ENCODE data around the gene C4orf36.

C4orf36 gene

DNA sequence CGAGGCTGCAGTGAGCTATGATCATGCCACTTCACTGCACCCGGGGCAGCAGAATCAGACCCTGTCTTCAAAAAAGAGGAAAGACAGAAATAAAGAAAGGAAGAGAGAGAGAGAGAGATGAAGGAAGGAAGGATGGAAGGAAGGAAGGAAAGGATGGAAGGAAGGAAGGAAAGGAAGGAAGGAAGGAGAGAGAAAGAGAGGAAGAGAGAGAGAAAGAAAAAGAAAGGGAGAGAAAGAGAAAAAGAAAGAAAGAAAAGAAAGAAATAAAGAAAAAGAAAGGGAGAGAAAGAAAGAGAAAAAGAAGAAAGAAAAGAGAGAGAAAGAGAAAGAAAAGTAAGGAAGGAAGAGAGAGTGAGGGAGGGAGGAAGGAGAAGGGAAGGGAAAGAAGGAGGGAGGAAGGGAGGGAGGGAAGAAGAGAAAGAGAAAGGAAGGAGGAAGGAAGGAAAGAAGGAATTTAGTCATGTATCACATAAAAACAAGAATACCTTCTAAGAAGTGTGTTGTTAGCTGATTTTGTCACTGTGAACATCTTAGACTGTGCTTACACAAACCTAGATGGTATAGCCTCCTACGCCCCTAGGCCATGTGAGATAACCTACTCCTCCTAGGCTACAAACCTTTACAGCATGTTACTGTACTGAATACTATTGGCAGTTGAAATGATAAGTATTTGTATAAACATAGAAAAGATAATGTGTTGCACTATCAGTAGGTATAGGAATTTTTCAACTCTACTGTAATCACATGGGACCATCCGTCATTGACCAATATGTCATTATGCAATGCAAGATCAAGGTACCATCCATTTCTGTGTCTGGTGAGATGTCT is 25.2 kb upstream of the C4orf36 start:
- no peak for DNase-seq (ENCODE audit: low spot score)
- no peak for TF ChIP-seq CTCF (IDR thresholded peaks at IDR 0.05; ENCODE audit: extremely low read depth, insufficient read depth, missing control alignments)
- in situ Hi-C loops (cut with MboI; ENCODE audit: low pct_unique_long_range_greater_than_20kb, low sequenced_read_pairs, unreplicated experiment): loop anchor here (25.0 kb wide), 1 partner anchor 320 kb away; no protein-coding TSS in a partner anchor

- DNase-seq (ENCODE audit: low spot score): no peak
- in situ Hi-C loops (cut with MboI; ENCODE audit: low pct_unique_long_range_greater_than_20kb, low sequenced_read_pairs, unreplicated experiment): loop anchor here (25.0 kb wide), 1 partner anchor 321 kb away; no protein-coding TSS in a partner anchor
- no peak for TF ChIP-seq CTCF (IDR thresholded peaks at IDR 0.05; ENCODE audit: extremely low read depth, insufficient read depth, missing control alignments)
These were observed 24.2 kb upstream of the C4orf36 start for GRCh38 chr4:86916392-86916791.

GRCh38 chr4:86910820-86911684 is 18.8 kb upstream of the C4orf36 start:
- no peak for TF ChIP-seq CTCF (IDR thresholded peaks at IDR 0.05; ENCODE audit: extremely low read depth, insufficient read depth, missing control alignments)
- in situ Hi-C loops (cut with MboI; ENCODE audit: low pct_unique_long_range_greater_than_20kb, low sequenced_read_pairs, unreplicated experiment): loop anchor here (25.0 kb wide), 1 partner anchor 326 kb away; no protein-coding TSS in a partner anchor
- no peak for DNase-seq (ENCODE audit: low spot score)

GRCh38 chr4:86910369-86910768 is 18.1 kb upstream of the C4orf36 start:
- in situ Hi-C loops (cut with MboI; ENCODE audit: low pct_unique_long_range_greater_than_20kb, low sequenced_read_pairs, unreplicated experiment): loop anchor here (25.0 kb wide), 1 partner anchor 327 kb away; no protein-coding TSS in a partner anchor
- TF ChIP-seq CTCF (IDR thresholded peaks at IDR 0.05; ENCODE audit: extremely low read depth, insufficient read depth, missing control alignments): no peak
- no peak for DNase-seq (ENCODE audit: low spot score)

GRCh38 chr4:86909546-86910295 is 17.5 kb upstream of the C4orf36 start:
- in situ Hi-C loops (cut with MboI; ENCODE audit: low pct_unique_long_range_greater_than_20kb, low sequenced_read_pairs, unreplicated experiment): loop anchor here (25.0 kb wide), 1 partner anchor 328 kb away; no protein-coding TSS in a partner anchor
- TF ChIP-seq CTCF (IDR thresholded peaks at IDR 0.05; ENCODE audit: extremely low read depth, insufficient read depth, missing control alignments): no peak
- DNase-seq (ENCODE audit: low spot score): no peak

DNA sequence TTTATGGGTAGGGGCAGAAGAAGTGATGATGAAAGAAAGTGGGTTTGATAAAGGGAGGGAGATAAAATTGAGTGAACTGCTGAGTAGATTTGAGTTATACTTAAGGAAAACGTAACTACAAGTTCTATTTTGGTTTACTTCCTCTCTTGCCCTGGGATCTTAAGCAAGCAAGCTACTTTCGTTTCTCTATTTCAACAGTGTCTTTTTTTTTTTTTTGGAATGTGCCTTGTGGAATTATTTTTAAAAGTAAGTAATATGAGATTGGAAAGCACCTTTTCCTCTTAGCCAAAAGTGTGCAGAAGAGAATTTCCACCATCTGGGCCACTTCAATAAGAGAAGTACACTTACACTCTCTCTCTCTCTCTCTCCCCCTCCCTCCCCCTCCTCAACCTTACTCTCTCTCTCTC is 16.0 kb upstream of the C4orf36 start:
- in situ Hi-C loops (cut with MboI; ENCODE audit: low pct_unique_long_range_greater_than_20kb, low sequenced_read_pairs, unreplicated experiment): loop anchor here (25.0 kb wide), 1 partner anchor 329 kb away; no protein-coding TSS in a partner anchor
- no peak for DNase-seq (ENCODE audit: low spot score)
- no peak for TF ChIP-seq CTCF (IDR thresholded peaks at IDR 0.05; ENCODE audit: extremely low read depth, insufficient read depth, missing control alignments)

Data from GM13977 (cell line).